ENCODE results near the gene SLC35F1.

SLC35F1 gene

GRCh38 chr6:118288355-118289124 is 381.5 kb downstream of the SLC35F1 start:
- DNase-seq: no peak

GRCh38 chr6:118292558-118292957 is 385.5 kb downstream of the SLC35F1 start:
- DNase-seq: no peak

GRCh38 chr6:118294906-118295305 is 387.8 kb downstream of the SLC35F1 start:
- no peak for DNase-seq

GRCh38 chr6:118295336-118295735 is 388.3 kb downstream of the SLC35F1 start:
- DNase-seq: no peak

GRCh38 chr6:118296129-118296901 is 389.3 kb downstream of the SLC35F1 start:
- DNase-seq: no peak

GRCh38 chr6:118297821-118298220 is 390.8 kb downstream of the SLC35F1 start:
- no peak for DNase-seq

- no peak for DNase-seq
Measured at GRCh38 chr6:118298476-118299427, 391.7 kb downstream of the SLC35F1 start.

- DNase-seq: no peak
Measured at GRCh38 chr6:118299457-118299856, 392.4 kb downstream of the SLC35F1 start.

- no peak for DNase-seq
Measured at GRCh38 chr6:118304321-118304720, 397.3 kb downstream of the SLC35F1 start.

- DNase-seq: no peak
Measured at GRCh38 chr6:118305081-118305480, 398.0 kb downstream of the SLC35F1 start.

GRCh38 chr6:118306392-118307238 is 399.6 kb downstream of the SLC35F1 start:
- no peak for DNase-seq

GRCh38 chr6:118307581-118307980 is 400.5 kb downstream of the SLC35F1 start:
- no peak for DNase-seq

GRCh38 chr6:118309337-118310093 is 402.5 kb downstream of the SLC35F1 start:
- DNase-seq: no peak

GRCh38 chr6:118313208-118313607 is 406.1 kb downstream of the SLC35F1 start:
- no peak for DNase-seq

GRCh38 chr6:118313762-118314161 is 406.7 kb downstream of the SLC35F1 start:
- no peak for DNase-seq

GRCh38 chr6:118316796-118317384 is 409.8 kb downstream of the SLC35F1 start:
- no peak for DNase-seq

- DNase-seq: no peak
Measured at GRCh38 chr6:118317581-118318563, 410.8 kb downstream of the SLC35F1 start.

GRCh38 chr6:118318648-118319047 is 411.6 kb downstream of the SLC35F1 start:
- DNase-seq: no peak

- DNase-seq: no peak
Measured at GRCh38 chr6:118319416-118319815, 412.4 kb downstream of the SLC35F1 start.

All from CD4-positive, alpha-beta T cell treated with Interleukin-17A for 1 hour (primary cell).